IPS-11a (cell line): ENCODE data around the gene REX1BD.
"Not testable (repeated sequence)": the region's sequence is repeated elsewhere in the genome, so short reads cannot be mapped to it uniquely, and the experiment has no call there.

ENCODE experiments used
- H3K4me3 ChIP-seq: one replicate; pipeline ENCODE4 v1.5.1; 2013; ENCODE audit warnings: low read depth, low read length, control low read depth

Gene REX1BD

DNA sequence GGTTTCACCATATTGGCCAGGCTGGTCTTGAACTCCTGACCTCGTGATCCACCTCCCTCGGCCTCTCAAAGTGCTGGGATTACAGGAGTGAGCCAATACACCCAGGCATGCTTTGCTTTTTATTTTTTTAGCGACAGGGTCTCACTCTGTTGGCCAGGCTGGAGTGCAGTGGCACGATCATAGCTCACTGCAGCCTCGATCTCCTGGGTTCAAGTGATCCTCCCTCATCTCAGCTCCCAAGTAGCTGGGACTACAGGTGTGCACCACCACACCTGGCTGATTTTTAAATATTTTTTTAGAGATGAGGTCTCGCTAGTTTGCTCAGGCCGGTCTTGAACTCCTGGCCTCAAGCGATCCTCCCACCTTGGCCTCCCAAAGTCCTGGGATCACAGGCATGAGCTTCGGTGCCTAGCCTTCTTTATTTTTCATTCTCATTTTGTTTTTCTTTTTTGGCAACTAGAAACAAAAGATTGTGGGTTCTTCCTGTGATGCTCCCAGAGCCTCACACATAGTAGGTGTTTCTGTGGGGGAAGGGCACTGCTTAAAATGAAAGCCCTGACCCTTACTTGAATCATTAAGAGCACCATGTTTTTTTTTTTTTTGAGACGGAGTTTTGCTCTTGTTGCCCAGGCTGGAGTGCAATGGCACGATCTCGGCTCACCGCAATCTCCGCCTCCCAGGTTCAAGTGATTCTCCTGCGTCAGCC, 12.2 kb downstream of the REX1BD start:
- H3K4me3 ChIP-seq: not testable (repeated sequence)

DNA sequence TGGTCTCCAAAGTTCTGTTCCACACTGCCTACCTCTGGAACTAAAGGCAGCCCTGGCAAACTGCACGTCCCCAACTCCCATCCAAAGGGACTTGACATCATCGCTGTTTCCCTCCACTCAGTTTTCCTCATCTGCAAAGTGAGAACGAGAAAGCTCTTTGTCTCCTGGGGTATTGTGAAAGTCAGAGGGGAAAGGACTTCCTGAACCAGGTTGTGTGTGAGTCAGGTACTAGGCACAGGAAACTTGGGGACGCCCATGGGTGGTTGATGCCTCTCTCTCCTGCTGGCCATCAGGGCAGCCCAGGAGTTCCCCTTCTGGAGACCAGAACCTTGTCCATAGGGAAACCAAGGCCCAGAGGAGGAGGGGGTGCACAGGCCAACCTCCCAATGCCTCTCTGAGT, 13.3 kb downstream of the REX1BD start:
- H3K4me3 ChIP-seq: no peak overlapping the region

DNA sequence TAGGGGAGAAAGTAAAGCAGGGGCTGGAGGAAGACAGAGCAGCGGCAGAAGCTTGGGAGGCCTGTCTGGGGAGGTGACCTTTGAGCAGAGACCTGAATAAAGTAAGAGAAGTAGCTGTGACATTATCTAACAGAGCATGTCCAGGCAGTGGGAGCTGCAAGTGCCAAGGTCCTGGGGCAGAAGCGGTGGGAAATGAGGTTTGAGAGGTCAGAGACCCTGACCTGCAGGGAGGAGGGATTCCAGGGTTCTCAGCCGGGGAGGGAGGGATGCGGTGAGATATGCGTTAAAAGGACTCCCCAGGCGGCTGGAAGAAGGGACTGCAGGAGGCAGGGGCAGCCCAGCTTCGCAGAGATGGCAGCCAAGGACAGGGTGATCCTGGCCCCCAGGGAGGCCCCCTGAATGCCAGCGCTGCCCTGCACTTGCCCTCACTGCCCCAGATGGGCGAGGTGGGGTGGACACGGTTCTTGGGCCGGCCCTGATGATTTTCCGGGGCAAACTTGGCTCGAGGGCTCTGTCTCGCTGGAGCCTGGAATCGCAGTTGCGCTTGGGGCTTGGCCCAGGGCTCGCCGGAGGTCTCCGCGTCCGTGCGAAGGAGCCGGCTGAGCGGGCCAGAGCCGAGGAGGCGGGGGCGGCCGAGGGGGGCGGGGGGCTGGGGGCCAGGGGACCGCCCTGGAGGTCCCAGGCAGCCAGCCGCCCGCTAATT, 14.8 kb downstream of the REX1BD start:
- H3K4me3 ChIP-seq: no peak overlapping the region

- peak overlapping the region; percentile 1 for H3K4me3 ChIP-seq
These were observed 15.6 kb downstream of the REX1BD start for GRCh38 chr19:18603958-18604819.

GRCh38 chr19:18604820-18605159, 16.2 kb downstream of the REX1BD start:
- peak overlapping the region; percentile 1 for H3K4me3 ChIP-seq

GRCh38 chr19:18605196-18605545, 16.6 kb downstream of the REX1BD start:
- H3K4me3 ChIP-seq: peak overlapping the region; percentile 35

GRCh38 chr19:18605546-18606280, 17.1 kb downstream of the REX1BD start:
- H3K4me3 ChIP-seq: peak overlapping the region; percentile 35

DNA sequence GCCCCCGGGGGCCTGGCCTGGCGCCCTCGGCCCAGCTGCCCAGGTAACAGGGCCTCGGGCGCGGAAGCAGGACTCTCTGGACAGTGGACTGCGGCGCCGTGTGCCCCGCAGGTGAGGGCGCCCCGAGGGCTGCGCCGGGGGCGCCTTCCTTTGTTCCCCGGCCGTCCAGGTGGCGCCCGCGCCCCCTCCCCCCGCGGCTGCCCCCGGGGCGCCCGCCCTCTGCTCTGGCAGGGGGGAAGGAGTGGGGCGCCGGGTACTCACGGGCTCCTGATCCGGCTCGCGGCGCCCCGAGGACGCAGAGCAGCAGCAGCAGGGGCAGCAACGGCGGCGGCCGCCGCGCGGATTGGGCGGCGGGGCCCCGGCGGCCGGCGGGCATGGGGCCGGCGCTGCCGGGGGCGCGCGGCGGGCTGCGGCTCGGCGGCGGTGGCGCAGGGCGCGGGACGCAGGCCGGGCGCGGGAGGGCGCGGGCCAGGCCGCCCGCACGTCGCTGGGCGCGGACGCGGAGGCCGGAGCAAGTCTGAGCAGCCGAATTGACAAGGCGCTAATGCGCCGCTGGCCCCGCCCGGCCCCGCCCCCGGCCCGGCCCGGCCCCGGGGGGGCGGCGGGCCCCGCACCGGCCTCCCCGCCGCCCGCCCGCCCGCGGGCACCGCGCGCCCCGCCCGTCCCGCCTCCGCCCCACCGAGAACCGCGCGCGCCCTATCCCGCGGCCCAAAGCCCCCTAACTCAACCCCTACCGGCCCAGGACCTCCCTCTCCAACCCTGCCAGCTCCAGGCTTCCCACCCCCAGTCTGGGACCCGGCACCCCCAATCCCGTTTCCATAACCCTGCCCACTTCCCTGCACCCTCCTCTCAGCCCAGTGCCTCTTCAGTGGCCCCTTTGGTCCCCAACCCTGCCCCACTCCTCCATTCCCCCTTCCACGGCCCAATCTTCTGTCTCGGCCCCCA, 18.0 kb downstream of the REX1BD start, which contains the start of gene CRLF1:
TSS of gene CRLF1 (minus strand) at position 519 of the 945 bp plus-strand sequence. CDS start at position 376, 143 bp downstream.
- H3K4me3 ChIP-seq: peak within 1 kb of the TSS; percentile 35

DNA sequence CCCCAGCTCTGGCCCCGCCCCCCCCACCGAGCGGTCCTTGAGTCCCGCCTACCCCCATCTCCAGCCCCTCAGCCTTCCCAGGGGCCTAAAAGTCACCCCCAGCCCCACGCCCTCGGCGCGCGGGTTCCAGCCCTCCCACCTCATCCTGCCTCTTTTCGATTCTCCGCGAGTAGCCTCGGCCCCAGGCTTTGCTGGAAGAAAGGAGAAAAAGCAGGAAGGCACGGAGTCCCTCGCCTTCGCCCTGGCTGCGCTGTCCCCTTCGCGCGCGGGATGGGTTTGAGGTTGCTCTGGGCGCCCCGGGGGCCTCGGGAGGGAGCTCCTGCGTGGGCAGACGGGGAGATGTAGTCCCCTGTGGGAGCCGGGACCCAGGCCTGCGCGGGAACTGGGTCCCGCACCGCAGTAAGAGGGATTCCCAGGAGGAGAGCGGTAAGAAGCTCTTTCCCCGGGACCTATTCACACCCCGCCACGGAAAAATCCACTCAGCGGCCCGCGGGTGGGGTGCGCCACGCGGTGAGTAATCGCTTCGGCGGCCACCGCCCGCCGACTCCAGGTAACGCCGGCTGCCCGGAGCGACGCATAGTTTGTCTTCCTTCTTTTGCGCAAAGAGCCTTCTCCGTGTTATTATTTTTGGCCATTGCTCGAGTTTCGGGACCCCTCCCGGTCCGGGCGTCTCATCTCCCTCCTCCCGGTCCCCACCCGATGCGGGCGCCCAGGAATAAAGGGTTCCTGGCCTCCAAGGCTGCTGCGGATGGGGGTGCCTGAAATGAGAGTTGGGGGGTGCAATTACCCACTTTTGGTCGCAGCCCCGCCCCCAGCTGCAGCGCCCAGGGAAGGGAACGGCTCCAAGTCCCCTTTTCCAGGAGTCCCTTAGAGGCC, 18.9 kb downstream of the REX1BD start:
- peak overlapping the region; percentile 17 for H3K4me3 ChIP-seq

DNA sequence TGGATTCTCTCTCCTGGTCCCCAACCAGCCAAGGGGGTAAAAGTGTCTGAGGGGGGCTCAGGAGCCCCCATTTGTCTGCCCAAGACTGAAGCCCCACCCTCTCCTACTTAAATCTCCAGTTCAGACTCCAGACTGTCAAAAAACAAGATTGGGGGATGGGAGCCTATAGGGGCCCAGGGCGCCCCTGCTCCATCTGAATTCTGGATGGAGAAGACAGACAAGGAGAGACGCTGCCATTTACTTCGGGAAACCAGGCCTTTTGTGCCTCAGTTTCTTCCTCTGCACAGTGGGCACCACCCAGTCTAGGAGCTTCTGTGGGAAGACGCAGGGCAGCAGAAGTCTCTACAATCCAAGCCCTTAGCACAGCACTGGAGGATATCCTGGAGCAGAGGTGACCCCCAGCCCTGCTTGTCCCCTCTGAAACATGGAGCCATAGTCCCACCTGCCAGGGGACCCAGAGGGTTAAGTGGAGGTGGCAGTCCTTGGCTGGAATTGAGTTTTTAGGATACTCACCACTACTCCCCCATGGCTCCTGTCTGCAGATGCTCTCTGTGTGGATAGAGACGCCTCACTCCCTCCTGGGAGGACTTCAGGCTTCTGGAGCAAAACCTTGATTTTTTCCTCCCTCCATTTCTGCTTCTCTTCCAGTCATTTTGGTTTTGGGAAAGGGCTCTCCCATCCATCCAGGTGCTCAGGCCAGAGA, 19.7 kb downstream of the REX1BD start:
- H3K4me3 ChIP-seq: no peak overlapping the region

DNA sequence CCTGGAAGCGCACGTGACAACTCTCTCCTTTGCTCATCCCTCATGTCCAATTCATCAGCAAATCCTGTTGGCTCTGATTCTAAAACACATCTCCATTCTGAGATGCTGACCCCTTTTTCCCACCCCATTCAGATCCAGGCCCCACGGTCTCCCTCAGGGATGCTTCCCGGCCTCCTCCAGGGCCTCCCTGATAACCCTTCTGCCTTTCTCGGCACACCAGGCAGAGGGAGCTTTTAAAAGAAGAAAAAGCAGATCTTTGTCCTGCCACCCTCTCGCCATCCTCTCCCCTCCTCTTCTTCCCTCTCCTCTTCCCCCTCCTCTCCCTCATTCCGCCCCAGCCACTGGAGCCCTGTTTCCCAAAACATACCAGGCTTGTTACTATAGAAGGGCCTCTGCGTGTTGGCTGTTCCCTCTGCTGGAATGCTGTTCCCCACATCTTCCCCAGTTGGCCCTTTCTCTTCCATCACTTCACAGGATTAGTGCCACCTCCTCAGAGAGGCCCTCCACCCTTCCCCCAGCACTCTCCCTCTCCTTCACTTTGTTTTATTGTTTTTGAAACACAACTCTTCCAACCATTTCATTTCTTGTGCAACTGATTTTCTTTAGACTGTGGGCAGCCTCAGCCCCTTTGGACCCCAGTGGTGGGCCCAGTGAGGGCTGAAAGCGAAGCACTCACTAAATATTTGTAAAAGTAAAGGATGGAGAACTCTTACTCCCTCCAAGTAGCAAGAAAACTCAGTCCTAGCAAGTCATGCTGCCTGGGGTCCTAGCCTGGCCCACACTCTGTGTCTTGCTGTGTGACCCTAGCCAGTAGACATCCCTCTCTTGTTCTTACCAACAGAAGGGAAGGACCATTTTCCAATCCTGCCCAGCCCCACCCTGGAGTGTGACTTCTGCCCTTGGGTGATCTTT, 20.5 kb downstream of the REX1BD start:
- H3K4me3 ChIP-seq: no peak overlapping the region

- H3K4me3 ChIP-seq: no peak overlapping the region
These were observed 21.1 kb downstream of the REX1BD start for GRCh38 chr19:18609717-18610051.

- H3K4me3 ChIP-seq: no peak overlapping the region
These were observed 21.6 kb downstream of the REX1BD start for GRCh38 chr19:18610245-18610555.

DNA sequence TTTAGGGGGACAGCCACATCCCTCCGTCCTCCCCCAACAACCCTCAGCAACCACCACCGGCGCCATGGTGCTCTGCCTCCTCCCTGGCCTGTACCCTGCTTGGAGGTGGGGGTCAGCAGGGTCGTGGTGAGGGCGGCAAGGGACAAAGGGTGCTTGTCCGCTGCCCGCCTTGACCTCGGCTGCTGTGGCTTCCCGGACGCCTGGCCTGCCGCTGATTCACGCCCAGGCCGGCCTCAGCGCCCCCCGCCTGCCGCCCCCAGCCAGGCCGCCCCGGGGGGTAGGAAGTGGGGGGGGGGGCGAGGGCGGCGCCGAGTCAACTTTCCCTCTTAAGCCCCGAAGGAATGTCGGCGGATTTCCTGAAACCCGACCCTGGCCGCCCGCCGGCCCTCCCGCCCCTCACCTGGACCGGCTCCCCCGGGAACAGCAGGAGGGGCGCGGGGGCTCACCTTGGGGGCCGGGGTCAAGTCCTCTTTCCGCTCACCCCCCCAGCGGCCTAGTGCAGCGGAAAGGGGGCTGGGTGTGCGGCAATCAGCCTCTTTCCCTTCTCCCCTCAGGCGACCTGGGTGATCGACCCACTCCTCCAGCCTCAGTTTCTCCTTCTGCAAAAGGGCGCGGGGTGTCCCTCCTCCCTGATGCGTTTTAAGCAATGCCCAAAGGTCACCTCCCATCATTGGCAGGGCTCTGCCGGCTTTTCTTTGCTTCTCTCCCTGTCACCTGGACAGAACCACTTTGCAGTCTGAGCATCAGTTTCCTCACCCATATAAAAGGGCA, 22.1 kb downstream of the REX1BD start:
- peak overlapping the region; percentile 17 for H3K4me3 ChIP-seq

- H3K4me3 ChIP-seq: peak overlapping the region; percentile 17
These were observed 22.9 kb downstream of the REX1BD start for GRCh38 chr19:18611327-18612050.
